OCI-LY3 (cell line): ENCODE results near the gene BAIAP2.

Source experiments
- EZH2phosphoT487 ChIP-seq: fragments of 200-600 bp; shearing (Covaris generic); IDR thresholded peaks from 2 replicates; pipeline ENCODE4 v1.6.1; 2018; ENCODE audit warnings: antibody characterized with exemption, mixed run types, low read depth
- TF ChIP-seq, protein P1 (sequence below): fragments of 200-600, 300-600 bp; sonication (generic); IDR thresholded peaks from 2 replicates; pipeline ENCODE4 v1.5.1; 2014; ENCODE audit warnings: antibody characterized with exemption, low read length, low read depth

DNA sequence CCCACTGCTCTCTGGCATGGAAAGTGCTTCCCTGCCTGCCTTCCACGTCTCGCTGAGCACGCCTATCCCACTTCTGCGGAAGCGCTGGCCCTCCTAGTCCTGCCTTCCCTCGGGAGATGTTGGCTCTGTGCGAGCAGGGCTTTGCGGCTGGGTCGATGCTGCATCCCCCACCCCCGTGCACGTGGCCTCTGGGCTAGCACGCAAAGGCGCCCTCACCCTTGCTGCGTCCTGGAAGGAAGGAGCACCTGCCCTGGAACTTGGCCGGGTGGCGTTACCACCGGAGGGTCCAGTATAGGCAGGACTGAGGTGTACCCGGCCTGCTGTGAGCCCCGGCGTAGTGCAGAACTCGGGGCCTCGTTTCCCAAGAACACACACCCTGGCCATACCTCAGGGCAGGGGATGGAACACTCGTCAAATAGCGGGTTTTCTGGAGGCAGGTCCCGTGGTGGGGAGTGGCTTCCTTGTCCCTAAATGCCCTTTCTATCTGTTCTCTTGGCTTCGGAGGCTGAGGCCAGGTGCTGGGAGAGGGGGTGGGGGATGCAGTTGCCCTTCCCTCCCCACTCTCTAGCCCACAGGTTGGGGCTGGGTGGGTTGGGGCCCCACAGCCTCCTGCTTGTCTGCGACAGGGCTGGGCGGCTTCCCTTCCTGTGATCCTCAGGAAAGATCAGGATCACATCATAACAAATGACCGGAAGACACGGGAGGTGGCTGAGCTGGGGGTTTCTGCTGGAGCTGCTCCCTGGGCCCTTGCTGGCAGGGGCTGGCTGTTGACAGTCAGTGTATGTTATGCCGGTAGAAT, 17.4 kb downstream of the BAIAP2 start:
- TF ChIP-seq, protein P1, sequence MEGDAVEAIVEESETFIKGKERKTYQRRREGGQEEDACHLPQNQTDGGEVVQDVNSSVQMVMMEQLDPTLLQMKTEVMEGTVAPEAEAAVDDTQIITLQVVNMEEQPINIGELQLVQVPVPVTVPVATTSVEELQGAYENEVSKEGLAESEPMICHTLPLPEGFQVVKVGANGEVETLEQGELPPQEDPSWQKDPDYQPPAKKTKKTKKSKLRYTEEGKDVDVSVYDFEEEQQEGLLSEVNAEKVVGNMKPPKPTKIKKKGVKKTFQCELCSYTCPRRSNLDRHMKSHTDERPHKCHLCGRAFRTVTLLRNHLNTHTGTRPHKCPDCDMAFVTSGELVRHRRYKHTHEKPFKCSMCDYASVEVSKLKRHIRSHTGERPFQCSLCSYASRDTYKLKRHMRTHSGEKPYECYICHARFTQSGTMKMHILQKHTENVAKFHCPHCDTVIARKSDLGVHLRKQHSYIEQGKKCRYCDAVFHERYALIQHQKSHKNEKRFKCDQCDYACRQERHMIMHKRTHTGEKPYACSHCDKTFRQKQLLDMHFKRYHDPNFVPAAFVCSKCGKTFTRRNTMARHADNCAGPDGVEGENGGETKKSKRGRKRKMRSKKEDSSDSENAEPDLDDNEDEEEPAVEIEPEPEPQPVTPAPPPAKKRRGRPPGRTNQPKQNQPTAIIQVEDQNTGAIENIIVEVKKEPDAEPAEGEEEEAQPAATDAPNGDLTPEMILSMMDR: no peak
- TF ChIP-seq EZH2phosphoT487: no peak
